SIG-M5 treated with dmso at 0.1 percent for 504 hours (cell line): ENCODE data around the gene DDX31.
"Not testable (repeated sequence)": the region's sequence is repeated elsewhere in the genome, so short reads cannot be mapped to it uniquely, and the experiment has no call there.

Experiments
- DNase-seq: peaks from one replicate; lab custom pipeline; 2025; ENCODE audit not compliant: unreplicated experiment; lab: John Stamatoyannopoulos, UW

DDX31 gene

GRCh38 chr9:132583584-132584304 lies 86.0 kb downstream of the DDX31 start:
- DNase-seq, result no peak

GRCh38 chr9:132582786-132583583 lies 86.8 kb downstream of the DDX31 start:
- no peak for DNase-seq

GRCh38 chr9:132582276-132582785 lies 87.5 kb downstream of the DDX31 start, which contains the start of gene BARHL1:
BARHL1 (plus strand) TSS chr9:132582606; CDS start chr9:132582798, 192 bp downstream.
- DNase-seq, result no peak

DNA sequence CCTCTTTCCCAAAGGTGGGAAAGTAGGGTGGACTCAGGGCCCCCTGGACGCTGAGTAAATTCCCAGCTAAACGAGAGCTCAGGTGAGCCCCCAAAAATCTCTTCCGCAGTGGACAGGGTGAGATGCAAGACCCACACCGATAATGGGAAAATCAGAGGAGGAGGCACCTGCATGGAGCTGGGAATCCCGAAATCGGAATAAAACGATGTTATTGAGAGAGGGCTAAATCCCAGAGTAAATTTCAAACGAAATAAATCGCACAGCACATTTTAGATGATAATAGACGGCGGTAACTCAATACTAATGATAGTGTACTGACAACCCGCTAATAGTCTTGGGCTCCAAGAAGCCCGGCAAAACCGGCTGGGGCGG lies 90.4 kb downstream of the DDX31 start:
- no peak for DNase-seq

DNA sequence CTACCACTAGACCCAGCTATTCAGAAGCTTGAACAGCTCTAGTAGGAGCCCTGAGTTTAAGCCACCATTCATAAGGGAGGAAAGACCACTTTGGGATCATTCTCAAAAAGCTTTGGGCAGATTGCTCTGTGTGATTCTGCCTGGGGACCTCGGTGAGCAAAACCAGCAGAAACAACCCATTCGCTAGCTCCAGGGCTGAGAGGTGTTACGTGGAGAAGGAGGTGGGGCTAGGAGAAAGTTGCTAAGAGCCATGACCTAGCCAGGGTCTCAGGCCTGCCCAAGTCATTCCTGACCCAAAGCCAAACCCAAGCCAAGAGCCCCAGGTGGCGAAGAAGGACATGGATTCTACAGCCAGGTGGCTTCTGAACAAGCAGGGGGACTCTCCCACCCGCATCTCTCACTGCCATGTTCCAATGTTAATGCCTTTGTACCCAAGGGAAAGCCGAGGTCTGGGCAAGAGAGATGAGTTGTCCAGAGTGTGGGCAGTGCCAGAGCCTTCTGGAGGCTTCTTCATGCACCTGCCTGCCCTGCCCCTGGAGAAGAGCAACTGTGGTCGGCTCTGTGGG lies 91.3 kb downstream of the DDX31 start:
- DNase-seq, result no peak

DNA sequence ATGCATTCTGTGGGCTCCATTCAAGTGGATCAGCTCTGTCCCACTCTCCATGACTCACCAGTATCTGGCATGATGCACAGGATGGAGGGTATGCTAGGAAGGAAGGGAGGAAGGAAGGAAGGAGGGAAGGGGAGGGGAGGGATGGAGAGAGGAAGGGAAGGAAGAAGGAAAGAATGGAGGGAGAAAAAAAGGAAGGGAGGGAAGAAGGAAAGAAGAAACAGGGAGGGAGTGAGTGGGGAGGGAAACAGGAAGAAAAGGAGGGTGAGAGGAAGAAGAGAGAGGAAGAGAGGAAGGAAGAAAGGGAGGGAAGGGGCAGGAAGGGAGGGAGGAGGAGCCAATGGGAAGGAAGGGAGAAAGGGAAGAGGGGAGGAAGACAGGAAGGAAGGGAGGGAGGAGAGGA lies 92.7 kb downstream of the DDX31 start:
- DNase-seq, result no peak

- DNase-seq, result no peak
Measured at GRCh38 chr9:132575811-132576210, 94.0 kb downstream of the DDX31 start.

- DNase-seq, result peak; percentile 42
Measured at GRCh38 chr9:132575005-132575609, 94.7 kb downstream of the DDX31 start.

GRCh38 chr9:132572921-132573320 lies 96.9 kb downstream of the DDX31 start:
- DNase-seq, result no peak

- no peak for DNase-seq
Measured at GRCh38 chr9:132571806-132572600, 97.8 kb downstream of the DDX31 start.

DNA sequence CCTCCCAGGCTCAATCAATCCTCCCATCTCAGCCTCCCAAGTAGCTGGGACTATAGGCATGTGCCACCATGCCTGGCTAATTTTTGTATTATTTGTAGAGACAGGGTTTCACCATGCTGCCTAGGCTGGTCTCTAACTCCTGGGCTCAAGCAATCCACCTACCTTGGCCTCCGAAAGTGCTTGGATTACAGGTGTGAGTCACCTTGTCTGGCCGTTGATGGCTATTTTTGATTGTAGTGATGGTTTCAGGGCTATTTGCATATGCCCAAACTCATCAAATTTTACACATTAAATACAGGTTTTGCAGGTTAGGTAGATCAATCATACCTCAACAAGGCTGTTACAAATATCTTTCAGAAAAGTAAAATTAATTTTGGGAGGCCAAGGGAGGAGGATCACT lies 101.0 kb downstream of the DDX31 start:
- DNase-seq, result not testable (repeated sequence)

DNA sequence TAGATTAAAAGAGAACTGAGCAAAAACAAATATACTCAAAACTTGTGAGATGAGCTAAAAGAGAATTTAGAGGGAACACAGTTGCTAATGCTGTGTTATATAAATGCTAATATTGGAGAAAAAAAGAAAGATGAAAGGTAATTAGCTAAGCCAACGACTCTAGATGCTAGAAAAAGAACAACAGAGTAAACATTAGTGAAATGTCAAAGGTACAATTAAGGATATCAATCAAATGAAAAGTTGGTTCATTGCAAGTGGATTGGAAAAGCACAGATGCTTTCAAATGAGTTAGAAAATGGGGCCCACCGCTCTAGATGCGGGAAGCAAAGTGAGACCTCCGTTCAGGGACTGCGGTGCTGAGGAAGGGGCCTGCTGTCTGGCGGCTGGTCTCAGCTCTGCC lies 105.3 kb downstream of the DDX31 start:
- DNase-seq, result no peak

GRCh38 chr9:132562306-132562573 lies 107.5 kb downstream of the DDX31 start:
- DNase-seq, result no peak

GRCh38 chr9:132560616-132561202 lies 109.1 kb downstream of the DDX31 start:
- DNase-seq, result no peak

GRCh38 chr9:132559711-132560110 lies 110.1 kb downstream of the DDX31 start:
- DNase-seq, result no peak

GRCh38 chr9:132557159-132557558 lies 112.6 kb downstream of the DDX31 start:
- DNase-seq, result no peak

DNA sequence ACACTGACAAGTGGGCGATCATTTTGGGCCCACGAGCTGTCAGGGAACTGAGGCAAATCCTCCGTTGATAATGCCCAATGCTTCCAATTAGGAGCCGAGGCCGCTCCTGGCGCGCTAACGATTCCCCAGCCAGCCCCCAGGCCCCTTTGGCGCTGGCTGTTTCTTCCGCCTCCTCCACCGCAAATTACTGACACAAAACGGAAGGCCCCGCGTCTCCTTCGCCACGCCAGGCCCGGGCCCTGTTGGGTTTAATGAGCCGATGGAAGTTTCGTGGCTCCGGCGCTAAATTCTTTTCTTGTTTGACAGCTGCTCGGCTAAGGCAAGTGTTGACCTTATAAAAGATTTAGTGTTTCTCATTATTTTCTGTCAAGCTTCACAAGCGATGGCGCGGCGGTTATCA lies 113.1 kb downstream of the DDX31 start:
- DNase-seq, result no peak

DNA sequence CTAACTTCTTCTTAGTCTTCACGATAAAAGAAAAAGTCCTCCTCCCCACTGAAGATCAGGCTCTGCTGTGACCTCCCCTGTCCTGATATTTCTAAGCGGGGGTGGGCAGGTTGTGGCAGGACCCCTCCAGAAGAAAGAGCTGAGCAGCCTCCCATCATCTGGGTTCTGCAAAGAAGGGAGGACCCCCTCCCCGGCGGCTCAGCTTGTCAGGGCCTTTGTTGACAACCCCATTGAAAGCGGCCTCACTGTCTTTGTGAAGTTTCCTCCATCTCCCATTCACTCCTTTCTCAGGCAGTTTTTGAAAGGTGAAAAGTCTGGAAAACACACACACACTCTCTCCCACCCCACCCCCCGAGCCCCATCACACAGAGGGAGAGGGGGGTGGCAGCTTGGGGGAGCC lies 113.5 kb downstream of the DDX31 start:
- no peak for DNase-seq

DNA sequence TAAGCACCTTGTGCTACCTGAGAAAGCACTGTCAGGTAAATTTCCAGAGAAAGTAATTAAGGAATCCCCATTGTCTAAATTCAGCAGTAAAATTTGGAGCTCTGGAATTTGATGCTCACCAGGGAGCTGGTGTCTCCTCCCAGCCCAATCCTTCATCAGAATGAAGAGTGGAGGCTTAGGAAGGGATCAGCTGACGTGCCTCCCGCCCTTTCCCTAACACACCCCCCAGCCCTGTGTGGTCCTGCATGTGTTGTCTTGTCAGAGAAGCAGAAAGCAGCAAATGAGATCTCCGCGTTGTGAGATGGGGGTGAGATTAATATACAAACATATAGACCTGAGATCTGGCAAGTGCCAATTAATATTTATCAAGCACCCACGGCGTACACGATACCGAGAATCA lies 114.3 kb downstream of the DDX31 start:
- no peak for DNase-seq

- no peak for DNase-seq
Measured at GRCh38 chr9:132554755-132555154, 115.0 kb downstream of the DDX31 start.

GRCh38 chr9:132552041-132552440 lies 117.7 kb downstream of the DDX31 start:
- DNase-seq, result no peak
